CD4-positive, alpha-beta T cell treated with Interleukin-4 for 4 hours (primary cell): ENCODE results near the gene ANKRD28.
"Not testable (repeated sequence)": the region's sequence is repeated elsewhere in the genome, so short reads cannot be mapped to it uniquely, and the experiment has no call there.

ENCODE experiments used
- DNase-seq: peaks from one replicate; pipeline ENCODE4 v3.0.0-alpha.2; 2020

ANKRD28 gene

DNA sequence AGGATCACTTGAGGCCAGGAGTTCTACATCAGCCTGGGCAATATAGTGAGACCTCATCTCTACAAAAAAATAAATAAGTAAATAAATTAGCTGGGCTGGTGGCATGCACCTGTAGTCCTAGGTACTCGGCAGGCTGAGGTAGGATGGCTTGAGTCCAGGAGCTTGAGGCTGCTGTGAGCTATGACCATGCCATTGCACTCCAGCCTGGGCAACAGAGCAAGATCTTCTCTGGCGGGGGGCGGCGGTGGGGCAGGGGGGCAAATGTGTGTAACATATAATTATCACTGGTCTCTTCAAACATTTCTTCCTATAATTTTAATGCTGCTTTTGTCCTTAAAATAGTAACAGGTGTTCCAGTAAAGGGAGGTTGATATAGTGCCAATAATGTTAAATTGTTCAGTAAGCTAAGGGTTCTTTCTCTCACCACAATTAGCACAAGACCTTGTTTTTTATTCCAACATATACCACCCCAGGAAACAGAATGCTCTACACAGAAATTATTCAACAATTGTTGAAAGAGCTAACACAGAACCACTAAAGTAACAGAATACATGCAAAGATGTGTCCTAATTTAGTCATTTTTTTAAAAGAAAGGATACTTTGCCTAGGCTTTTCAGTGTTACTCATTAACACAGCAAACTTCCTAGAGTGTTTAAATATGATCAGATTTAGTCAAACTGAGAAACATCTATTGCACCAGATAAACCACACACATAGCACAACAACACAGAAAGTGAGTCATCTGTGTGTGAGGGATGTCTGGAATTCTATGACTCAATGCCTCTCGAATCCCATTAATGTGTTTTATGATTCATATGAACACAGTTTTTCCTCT lies 29.1 kb downstream of the ANKRD28 start:
- DNase-seq: no peak

DNA sequence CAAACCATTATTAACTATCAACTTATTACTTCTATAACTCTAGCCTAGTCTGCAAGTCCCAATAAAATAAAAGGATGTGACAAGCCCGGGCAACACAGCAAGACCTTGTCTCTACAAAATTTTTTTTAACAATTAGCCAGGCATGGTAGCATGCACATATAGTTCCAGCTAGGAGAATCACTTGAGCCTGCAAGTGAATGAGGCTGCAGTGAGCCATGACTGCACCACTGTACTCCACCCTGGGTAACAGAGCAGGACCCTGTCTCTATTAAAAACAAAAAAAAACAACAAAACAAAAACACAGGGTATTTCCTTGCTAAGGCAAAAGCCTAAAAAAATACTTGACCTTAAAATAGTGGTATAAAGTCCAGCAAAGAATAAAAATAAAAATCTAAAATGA lies 31.4 kb downstream of the ANKRD28 start:
- no peak for DNase-seq

DNA sequence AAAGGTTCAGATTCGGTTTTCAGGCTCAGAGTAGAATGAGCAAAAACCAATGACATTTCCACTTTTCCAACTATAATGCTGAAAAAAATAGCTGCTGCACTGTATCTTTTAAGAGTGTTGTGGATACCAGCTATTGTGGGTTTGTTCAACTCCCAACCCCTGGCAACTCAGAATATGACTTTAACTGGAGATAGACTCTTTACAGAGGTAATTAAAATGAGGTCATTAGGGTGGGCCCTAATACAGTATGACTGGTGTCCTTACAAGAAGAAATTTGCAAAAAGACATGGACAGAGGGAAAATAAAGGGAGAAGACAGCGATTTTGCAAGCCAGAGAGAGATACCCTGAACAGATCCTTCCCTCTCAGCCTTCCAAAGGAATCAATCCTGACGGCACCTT lies 39.5 kb downstream of the ANKRD28 start:
- DNase-seq: no peak

DNA sequence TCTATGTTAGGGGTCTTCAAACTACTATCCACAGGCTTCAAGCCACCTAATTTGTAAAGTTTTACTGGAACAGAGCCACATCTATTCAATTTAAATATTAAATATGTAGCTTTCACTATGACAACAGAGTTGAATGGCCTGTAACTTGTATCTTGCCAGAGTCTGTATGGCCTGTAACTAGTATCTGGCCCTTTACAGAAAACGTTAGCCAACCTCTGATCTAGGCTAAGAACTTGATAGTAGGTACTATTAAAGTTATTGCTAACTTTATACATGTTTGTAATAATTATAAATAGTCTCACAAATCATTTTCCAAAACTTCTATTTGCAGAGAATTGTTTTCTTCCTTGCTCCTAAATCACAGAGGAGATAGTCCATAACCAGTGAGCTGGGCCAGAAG lies 40.0 kb downstream of the ANKRD28 start:
- no peak for DNase-seq

DNA sequence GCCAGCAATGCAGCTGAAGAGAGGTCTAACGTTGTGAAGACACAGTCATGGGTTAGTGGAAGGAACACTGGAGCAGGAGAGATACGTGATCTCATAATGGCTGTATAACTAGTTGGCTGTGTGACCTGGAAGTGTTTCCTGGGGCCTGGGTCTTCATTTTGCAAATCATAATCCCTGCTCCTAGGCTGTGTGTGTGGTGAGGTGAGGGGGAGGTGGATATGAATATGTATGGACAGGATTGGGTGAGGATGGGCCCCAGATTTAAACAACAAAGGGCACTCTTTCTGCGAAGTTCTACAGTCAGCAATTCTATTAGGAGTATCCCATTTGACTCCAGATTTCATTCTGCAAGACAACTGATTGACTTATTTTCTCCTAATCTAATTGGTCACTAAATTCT lies 41.3 kb downstream of the ANKRD28 start:
- no peak for DNase-seq

DNA sequence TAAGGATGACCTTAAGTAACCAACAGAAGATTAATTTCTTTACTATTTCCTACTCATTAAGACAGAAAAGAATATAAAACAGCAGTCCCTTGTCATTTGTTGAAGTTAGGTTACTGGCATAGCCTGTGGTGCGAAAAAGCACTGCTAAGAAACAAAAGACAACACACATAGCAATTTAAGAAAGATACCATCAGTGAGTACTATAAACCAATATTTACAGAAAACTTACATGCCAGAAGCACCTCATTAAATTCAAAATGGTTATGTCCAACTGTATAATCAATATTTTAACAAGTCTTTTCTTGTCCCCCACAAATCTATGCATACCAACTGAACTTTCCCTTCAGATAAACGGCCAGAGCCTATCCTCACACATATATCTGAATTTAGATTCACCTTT lies 42.0 kb downstream of the ANKRD28 start:
- DNase-seq: no peak

DNA sequence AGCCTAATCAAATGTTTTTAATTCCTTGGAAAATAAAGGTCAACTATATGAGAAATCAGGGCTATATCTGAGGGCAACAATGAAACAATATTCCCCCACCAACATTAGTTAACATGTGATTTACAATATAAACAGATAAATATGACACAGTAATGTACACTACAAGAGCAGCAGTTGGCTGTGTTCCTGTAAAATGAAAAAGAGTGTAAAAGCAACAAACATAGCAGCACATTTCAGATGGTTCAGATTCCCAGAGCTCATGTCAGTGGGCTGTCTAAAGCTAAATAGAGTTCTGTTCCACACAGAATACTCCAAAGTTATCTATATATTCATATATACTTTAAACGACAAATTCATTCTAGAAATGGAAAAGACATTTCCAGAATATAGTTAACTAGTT lies 42.6 kb downstream of the ANKRD28 start:
- no peak for DNase-seq

DNA sequence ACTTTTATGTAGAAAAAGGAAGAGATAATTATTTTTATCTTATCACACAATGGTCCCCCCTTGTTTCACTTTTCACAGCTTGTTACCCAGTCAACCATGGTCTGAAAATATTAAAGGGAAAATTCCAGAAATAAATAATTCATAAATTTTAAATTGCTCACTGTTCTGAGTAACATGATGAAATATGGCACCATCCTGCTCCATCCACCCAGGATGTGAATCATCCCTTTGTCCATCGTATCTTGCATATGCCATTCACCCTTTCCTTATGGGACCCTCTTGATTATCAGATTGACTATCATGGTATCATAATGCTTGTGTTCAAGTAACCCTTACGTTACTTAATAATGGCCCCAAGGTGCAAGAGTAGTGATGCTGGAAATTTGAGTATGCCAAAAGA lies 43.7 kb downstream of the ANKRD28 start:
- DNase-seq: no peak

DNA sequence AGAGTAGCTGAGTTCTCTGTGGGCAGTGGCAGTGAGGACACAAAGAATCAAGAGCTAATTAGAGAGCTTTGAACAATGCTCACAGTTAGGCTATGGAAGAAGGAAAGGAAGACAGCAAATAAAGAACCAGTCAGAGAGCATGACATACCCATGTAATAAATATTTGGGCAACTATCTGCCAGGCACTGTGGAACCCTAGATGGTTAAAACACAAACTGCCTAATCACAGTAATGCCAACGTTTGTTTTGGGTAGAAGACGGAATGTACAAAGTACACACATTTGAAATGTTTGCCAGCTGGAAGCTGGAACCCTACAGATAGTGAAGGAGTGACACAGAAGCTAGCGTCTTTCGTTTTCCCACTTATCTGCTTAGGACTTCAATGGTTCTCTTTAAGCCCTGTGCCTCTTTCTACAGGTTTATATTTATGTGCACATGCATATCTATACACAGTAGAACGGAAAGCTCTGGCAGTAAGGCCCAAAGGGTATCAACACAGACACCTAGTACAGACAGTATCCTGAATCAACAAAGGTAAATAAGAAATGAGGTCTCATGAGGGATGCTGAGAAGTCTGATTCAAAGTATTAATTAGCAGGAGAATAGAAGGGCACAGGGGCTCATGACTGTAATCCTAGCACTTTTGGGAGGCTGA lies 44.6 kb downstream of the ANKRD28 start:
- DNase-seq: no peak

DNA sequence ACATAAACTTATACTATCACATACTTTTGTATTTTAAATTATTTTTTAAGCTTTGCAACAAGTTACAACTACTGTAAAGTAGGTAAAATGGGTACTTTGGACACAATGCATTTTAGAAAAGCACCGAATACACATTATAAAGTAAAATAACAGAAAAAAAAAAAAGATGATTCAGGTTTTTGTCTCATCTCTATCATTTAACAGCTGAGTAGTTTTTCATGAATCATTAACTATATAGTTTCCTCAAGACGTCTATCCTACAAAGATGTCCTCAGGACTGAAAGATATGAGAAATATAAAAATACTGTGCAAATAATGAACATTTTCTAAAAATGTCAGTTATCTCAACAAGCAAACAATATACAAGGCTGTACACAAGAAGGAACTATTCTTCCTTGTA lies 46.9 kb downstream of the ANKRD28 start:
- DNase-seq: no peak

DNA sequence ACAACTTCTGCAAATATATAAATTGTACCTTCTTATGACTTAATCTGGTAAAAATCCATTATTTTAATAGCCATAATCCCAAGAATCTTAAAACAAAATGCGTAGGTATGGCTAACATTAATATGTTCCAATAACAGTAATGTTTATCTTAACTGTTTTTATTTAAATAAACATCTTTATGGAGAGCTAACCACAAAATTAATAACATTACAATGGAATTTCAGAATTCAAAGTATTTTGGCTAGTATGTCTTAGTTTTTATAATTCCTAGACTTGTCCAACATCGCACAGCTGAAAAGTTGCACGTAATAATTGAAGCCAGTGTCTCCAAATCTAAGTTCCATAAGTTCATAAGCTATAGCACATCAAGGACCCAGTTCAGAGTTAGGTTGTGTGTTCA lies 47.6 kb downstream of the ANKRD28 start:
- DNase-seq: no peak

DNA sequence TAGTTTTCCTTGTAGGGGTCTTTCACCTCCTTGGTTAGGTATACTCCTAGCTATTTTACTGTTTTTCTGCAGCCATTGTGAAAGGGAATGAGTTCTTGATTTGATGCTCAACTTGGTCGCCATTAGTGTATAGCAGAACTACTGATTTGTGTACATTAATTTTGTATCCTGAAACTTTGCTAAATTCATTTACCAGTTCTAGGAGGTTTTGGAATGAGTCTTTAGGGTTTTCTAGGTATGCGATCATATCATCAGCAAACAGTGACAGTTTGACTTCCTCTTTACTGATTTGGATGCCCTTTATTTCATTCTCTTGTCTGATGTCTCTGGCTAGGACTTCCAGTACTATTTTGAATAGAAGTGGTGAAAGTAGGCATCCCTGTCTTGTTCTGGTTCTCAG lies 51.9 kb downstream of the ANKRD28 start:
- DNase-seq: not testable (repeated sequence)

DNA sequence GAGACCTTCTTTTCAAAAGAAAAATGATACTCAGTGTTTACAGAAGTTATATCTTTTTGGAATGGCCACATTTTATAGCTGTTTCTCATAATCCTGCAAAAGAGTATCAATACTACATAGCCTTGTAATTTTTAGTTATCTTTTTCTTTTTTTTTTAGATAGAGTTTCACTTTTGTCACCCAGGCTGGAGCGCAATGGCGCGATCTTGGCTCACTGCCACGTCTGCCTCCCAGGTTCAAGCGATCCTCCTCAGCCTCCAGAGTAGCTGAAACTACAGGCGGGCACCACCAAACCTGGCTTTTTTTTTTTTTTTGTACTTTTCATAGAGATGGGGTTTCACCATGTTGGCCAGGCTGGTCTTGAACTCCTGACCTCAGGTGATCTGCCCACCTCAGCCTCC lies 53.6 kb downstream of the ANKRD28 start:
- DNase-seq: no peak

DNA sequence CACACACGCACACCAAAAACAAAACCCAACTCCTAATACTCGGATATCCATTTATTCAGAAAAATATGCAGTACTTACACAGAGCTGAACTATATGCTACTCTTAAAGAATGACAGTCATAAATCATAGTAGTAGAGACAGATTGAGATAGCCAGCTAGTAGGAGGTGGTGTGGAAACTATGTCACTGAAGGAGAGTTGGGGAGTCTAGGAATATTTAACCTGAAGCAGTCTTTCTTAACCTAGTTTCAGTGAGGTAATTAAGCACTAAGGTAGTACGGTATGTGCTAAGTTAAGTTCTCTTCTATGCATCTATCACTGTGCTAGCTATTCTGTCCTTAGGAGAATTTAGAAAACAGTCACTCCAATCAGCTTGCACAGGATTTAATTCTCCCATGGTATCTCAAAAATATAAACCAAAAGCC lies 54.2 kb downstream of the ANKRD28 start:
- no peak for DNase-seq

DNA sequence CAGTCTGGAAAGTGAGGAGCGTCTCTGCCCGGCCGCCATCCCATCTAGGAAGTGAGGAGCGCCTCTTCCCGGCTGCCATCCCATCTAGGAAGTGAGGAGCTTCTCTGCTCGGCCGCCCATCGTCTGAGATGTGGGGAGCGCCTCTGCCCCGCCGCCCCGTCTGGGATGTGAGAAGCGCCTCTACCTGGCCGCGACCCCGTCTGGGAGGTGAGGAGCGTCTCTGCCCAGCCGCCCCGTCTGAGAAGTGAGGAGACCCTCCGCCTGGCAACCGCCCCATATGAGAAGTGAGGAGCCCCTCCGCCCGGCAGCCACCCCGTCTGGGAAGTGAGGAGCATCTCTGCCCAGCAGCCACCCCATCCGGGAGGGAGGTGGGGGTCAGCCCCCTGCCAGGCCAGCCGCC lies 55.5 kb downstream of the ANKRD28 start:
- DNase-seq: not testable (repeated sequence)

DNA sequence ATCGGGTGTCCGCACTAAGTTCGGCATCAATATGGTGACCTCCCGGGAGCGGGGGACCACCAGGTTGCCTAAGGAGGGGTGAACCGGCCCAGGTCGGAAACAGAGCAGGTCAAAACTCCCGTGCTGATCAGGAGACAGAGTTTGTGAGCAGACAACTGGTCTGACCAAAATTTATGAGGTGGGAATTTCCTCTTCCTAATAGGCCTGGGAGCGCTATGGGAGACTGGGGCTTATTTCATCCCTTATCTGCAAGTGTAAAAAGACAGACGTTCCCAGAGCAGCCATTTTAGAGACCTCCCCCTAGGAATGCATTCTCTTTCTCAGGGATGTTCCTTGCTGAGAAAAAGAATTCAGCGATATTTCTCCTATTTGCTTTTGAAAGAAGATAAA lies 59.2 kb downstream of the ANKRD28 start:
- DNase-seq: not testable (repeated sequence)

DNA sequence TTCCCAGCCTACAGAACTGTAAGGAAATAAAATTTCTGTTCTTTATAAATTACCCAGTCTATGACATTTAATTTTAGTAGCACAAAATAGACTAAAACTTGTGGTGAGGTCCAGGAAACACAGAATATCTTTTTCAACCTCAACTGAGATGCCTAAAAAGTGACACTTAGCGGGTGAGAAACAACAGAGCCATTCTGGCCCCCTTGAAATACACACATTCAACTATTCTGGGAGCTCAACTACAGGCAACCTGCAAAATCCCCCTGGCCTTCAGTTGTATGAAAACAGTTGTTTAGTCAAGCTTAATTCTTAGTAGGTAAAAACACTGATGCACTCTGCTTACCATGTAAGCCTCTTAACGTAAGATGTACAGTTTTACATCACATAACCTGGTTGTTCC lies 66.8 kb downstream of the ANKRD28 start:
- no peak for DNase-seq

DNA sequence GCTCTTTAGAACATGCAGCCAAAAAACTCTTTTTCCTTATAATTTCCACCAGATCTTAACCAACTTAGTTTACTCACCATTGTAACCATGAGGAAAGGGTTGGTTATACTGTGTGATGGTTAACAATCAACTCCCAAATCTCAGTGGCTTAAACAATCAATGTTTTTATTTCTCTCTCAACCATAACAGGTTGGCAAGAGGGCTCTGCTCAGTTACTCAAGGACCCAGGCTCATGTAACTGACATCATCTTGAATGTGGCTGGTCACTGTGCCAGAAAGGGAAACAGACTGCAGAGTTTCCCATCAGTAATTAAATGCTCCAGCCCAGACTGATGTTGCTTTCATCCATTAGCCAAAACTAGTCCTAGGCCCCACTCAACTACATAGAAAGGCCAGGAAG lies 69.0 kb downstream of the ANKRD28 start:
- DNase-seq: no peak

DNA sequence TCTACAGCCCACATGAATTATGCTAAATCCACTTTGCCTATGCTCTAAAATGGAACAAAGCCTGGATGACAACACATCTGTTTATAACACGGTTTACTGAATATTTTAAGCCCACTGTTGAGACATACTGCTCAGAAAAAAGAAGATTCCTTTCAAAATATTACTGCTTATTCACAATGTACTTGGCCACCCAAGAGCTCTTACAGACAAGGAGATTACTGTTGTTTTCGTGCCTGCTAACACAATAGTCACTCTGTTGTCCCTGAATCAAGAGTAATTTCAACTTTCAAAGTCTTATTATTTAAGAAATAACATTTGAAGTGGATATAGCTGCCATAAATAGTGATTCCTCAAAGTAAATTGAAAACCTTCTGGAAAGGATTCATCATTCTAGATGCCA lies 70.9 kb downstream of the ANKRD28 start:
- no peak for DNase-seq

DNA sequence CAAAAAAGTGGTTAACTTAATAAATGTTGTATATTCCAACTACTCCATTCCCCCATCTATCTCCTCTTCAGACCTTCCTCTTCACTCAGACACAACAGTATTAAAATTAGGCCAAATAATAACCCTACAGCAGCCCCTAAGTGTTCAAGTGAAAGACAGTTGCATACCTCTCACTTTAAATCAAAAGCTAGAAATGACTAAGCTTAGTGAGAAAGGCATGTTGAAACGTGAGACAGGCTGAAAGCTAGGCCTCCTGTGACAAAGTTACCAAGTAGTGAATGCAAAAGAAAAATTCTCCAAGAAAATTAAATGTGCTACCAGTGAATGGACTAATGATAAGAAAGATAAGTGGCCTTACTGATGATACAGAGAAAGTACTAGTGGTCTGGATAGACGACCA lies 71.7 kb downstream of the ANKRD28 start:
- DNase-seq: no peak

DNA sequence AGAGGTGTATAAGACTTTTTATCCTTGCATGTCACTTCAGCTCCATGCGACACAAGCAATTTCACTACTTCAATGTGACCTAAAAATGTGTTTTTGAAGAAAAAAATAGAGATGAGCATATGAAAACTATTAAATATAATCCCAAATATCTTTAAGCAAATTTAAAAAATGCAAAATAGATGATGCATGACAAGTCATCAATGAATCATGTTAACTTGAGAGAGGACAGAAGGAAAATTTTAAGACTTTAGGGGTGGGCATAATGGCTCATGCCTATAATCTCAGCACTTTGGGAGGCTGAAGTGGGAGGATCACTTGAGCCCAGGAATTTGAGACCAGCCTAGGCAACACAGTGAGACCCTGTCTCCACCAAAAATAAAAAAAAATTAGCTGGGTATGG lies 73.3 kb downstream of the ANKRD28 start:
- DNase-seq: no peak

DNA sequence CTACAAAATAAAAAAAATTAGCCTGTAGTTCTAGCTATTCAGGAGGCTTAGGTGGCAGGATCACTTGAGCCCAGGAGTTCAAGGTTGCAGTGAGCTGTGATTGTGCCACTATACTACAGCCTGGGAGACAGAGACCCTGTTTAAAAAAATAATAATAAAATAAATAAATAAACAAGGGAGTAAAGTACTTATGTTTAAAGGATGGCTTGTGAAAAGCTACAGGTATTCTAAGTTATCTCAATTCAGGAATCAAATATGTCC lies 74.2 kb downstream of the ANKRD28 start:
- DNase-seq: no peak

DNA sequence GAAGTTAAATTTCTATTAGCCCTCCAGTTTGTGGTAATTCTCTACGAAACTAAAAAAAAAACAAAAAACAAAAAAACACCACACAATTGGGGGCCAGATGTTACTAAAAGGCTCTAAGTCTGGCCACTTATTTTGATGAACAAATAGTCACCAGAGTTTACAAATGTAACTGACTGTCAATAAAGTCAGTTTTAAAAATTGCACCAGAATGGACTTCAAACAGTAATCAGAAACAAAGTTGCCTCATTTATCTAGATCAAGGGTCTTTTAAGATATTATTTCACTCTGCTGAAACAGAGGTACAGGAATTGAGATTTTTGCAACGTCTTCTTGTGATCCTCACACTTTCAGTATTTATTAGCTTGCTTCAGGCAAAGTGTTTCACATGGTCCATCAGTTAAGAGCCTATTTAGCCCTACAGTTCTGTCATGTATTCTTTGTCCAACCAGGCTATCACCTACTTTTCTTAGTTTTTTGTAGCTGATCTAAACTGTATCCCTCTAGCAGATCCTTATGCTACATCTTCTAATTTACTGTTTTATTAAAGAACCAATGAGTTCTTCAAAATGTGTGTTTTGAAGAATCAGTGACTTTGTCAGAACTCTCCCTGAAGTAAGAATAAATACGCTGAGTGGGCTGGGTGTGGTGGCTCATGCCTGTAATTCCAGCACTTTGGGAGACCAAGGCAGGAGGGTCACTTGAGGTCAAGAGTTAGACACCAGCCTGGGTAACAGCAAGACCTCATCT lies 74.7 kb downstream of the ANKRD28 start:
- no peak for DNase-seq

DNA sequence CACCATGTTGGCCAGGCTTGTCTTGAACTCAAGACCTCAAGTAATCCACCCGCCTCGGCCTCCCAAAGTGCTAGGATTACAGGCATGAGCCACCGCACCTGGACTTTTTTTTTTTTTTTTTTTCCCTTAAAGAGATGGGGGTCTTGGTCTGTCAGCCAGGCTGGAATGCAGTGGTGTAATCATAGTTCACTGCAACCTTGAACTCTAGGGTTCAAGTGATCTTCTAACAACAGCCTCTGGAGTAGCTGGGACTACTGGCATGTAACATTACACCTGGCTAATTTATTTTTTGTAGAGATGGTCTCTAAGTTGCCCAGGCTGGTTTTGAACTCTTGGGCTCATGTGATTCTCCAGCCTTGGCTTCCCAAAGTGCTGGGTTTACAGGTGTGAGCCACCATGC lies 81.6 kb downstream of the ANKRD28 start:
- no peak for DNase-seq
